Left lung (tissue), 10 donors: Measurements from ENCODE around the gene MTMR8. TPM values are rescaled to one million over a fixed set of nuclear protein-coding genes. Genes with fewer than 3 reads are reported as not detected.

ENCODE experiments used
- ATAC-seq: fragments of 200-7000 bp; cut with Tn5 transposase; one replicate; pipeline ENCODE4 v1.9.1; 2020; ENCODE audit warnings: moderate library complexity
- DNase-seq, 4 donors: peaks; one replicate each; pipeline ENCODE4 v3.0.0-alpha.2; 2013 to 2020
- H3K27ac ChIP-seq, 2 donors: fragments of 200-600 bp; sonication (generic) in 1 of 2; one replicate each; pipeline versions ENCODE4 v1.5.0 to v1.8.0; 2020 to 2021
- H3K27me3 ChIP-seq, 2 donors: fragments of 200-600 bp; sonication (generic) in 1 of 2; one replicate each; pipeline versions ENCODE4 v1.5.0 to v1.8.0; 2020 to 2021
- H3K36me3 ChIP-seq, 2 donors: fragments of 200-600 bp; sonication (generic) in 1 of 2; one replicate each; pipeline versions ENCODE4 v1.5.0 to v1.8.0; 2020 to 2021
- H3K4me1 ChIP-seq, 2 donors: fragments of 200-600 bp; one replicate each; pipeline ENCODE4 v1.8.0; 2021
- H3K4me3 ChIP-seq, 2 donors: fragments of 200-600 bp; sonication (generic) in 1 of 2; one replicate each; pipeline versions ENCODE4 v1.5.0 to v1.8.0; 2020 to 2021; ENCODE audit warnings: mild to moderate bottlenecking in 1 of 2
- H3K9me3 ChIP-seq, 2 donors: fragments of 200-600 bp; sonication (generic) in 1 of 2; one replicate each; pipeline versions ENCODE4 v1.5.0 to v1.8.0; 2020 to 2021
- CTCF ChIP-seq, 2 donors: fragments of 200-600 bp; sonication (generic) in 1 of 2; IDR thresholded peaks; one replicate each; pipeline versions ENCODE4 v1.5.0 to v1.8.0; 2021; ENCODE audit warnings: antibody characterized with exemption in 2 of 2
- intact Hi-C, 2 donors: fragments of 100-400 bp; cut with DNase I; formaldehyde crosslinking; loops; one replicate each; pipeline versions ENCODE4 v1.11.2 to v1.14.2; 2022
- polyA plus RNA-seq, 6 donors: library from polyadenylated mRNA; unstranded; fragments of 120-200 nt; gene quantifications; one replicate each; pipeline ENCODE4 v1.2.1, GENCODE V29; 2013; ENCODE audit not compliant: insufficient read length in 6 of 6
- total RNA-seq, 2 donors: library from RNA; stranded (reverse); fragmentation: NEBNext Ultra II Directional; extraction: Animal tissue kit (Norgen Biotek cat#: 25700); gene quantifications; one replicate each; pipeline ENCODE4 v1.2.1, GENCODE V29; 2021
- donor health status: DM: no; HTN: yes; CAD: no.
- donor health status: DM: no; HTN: no; CAD: no.

MTMR8 gene
- total and polyA plus RNA-seq, 8 donors, result 1.6 to 3.1 (median 2.4) TPM

GRCh38 chrX:64291123-64291522 is 104.1 kb downstream of the MTMR8 start:
- no peak for DNase-seq
- Histone ChIP-seq H3K27ac (no peak overlapping the region), H3K27me3 (no peaks in the 10 kb centered on the region), H3K4me1 (no peaks in the 10 kb centered on the region), H3K9me3 (peaks cover 0 to 2% of the 10 kb centered on the region in 2 donors), H3K36me3 (no peaks in the 10 kb centered on the region), H3K4me3 (no peak overlapping the region)
- TF ChIP-seq CTCF (IDR thresholded peaks at IDR 0.05), result no peak
- no peak for ATAC-seq
- intact Hi-C loops, result no loop called here

- DNase-seq (no peak), ATAC-seq (peak; percentile 15)
- Histone ChIP-seq H3K4me1 (no peaks in the 10 kb centered on the region), H3K36me3 (no peaks in the 10 kb centered on the region), H3K4me3 (no peak overlapping the region), H3K27ac (no peak overlapping the region), H3K27me3 (no peaks in the 10 kb centered on the region), H3K9me3 (no peaks in the 10 kb centered on the region)
- TF ChIP-seq CTCF (IDR thresholded peaks at IDR 0.05), result no peak
- intact Hi-C loops, result no loop called here
These were observed 130.0 kb downstream of the MTMR8 start for GRCh38 chrX:64265265-64265664.

GRCh38 chrX:64230123-64230970 is 164.9 kb downstream of the MTMR8 start, which contains the start of gene ASB12:
ASB12 (minus strand) TSS chrX:64230607; CDS start chrX:64225650, 4,957 bp downstream.
- H3K4me1 ChIP-seq, result no peaks in the 10 kb centered on the region
- intact Hi-C loops, result no loop called here
- ATAC-seq (no peak), DNase-seq (no peak)
- H3K27ac ChIP-seq, result no peak within 1 kb of the TSS
- no peaks in the 10 kb centered on the region for H3K36me3 ChIP-seq
- no peak for TF ChIP-seq CTCF (IDR thresholded peaks at IDR 0.05)
- H3K27me3 ChIP-seq, result no peaks in the 10 kb centered on the region
- H3K4me3 ChIP-seq, result no peak within 1 kb of the TSS
- no peaks in the 10 kb centered on the region for H3K9me3 ChIP-seq

DNA sequence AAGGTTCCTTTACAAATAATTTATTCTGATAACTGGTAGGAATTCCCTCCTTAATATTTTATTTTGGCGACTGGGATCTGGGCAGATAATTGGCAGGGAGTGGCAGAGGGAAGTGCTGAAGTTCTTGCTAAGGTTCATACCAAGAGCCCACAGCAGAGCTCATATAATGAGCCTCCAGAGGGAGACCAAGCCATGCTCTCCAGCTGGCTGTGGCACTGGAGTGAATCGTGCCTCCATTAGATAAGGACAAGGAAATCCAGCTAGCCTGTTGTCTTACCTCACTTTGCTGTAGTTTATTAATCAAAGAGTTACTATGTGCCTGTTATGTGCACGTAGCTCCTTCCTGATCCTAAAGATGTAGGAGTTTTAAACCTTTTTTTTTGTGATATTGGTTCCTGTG is 166.1 kb downstream of the MTMR8 start:
- no peak for TF ChIP-seq CTCF (IDR thresholded peaks at IDR 0.05)
- intact Hi-C loops, result no loop called here
- no peak for ATAC-seq
- H3K4me1 ChIP-seq, result no peaks in the 10 kb centered on the region
- no peak for DNase-seq
- no peaks in the 10 kb centered on the region for H3K9me3 ChIP-seq
- H3K27ac ChIP-seq, result no peak overlapping the region
- H3K4me3 ChIP-seq, result no peak overlapping the region
- H3K36me3 ChIP-seq, result no peaks in the 10 kb centered on the region
- no peaks in the 10 kb centered on the region for H3K27me3 ChIP-seq

Other genes starting within 250 kb of the MTMR8 start
- 1 to 10 TPM; 3.8 to 4.0 TPM for gene AMER1, start 189.7 kb downstream of the MTMR8 start, total RNA-seq
- 1 to 10 TPM; 6.9 to 8.4 (median 8.0) TPM for gene AMER1, start 189.7 kb downstream of the MTMR8 start, polyA plus RNA-seq
- under 1 TPM in 1 of 2 donors, not detected in 1; 0.20 TPM for gene ASB12, start 164.8 kb downstream of the MTMR8 start, total RNA-seq
- gene ASB12, start 164.8 kb downstream of the MTMR8 start, polyA plus RNA-seq, result under 1 TPM; 0.29 to 0.88 (median 0.49) TPM